Measurements from ENCODE around the gene SVOPL.
"Not testable (repeated sequence)": the region's sequence is repeated elsewhere in the genome, so short reads cannot be mapped to it uniquely, and the experiment has no call there.

The SVOPL gene, protein sequence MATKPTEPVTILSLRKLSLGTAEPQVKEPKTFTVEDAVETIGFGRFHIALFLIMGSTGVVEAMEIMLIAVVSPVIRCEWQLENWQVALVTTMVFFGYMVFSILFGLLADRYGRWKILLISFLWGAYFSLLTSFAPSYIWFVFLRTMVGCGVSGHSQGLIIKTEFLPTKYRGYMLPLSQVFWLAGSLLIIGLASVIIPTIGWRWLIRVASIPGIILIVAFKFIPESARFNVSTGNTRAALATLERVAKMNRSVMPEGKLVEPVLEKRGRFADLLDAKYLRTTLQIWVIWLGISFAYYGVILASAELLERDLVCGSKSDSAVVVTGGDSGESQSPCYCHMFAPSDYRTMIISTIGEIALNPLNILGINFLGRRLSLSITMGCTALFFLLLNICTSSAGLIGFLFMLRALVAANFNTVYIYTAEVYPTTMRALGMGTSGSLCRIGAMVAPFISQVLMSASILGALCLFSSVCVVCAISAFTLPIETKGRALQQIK

DNA sequence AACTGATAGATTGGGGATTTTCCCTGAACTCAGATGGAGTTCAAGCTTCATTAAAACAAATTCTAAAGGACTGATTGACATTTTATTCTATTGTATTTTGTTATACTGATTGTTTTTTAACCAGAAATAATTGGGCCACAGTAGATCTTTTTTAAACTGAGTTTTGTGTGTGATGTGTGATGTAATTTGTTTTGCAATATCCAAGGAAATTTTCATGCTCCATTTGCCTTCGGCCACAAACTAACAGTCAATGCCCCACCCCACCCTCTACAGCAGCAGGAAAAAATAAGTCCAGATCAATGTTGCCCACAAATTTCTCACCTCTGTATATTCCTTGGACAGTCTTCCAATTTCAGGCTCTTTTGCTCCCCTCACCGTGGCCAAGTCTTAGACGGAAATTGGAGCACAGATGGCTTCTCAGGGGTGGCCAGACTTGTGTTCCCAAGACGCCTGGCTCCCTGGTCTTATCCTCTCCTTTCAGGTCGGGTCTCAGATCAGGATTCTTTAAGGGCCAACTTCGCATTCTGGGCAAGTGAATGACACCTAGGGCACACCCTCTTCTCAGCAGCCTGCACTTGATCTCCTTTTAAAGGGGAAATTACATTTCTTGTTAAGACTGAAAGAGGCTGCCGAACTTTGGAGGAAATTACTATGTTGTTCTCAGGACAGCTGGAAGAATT lies at the start of gene SVOPL:
Gene SVOPL, minus strand, starts transcription at position 506 of the 680 bp plus-strand sequence. CDS start 22,317 bp downstream, outside the sequence.
- DNase-seq, result no peak

DNA sequence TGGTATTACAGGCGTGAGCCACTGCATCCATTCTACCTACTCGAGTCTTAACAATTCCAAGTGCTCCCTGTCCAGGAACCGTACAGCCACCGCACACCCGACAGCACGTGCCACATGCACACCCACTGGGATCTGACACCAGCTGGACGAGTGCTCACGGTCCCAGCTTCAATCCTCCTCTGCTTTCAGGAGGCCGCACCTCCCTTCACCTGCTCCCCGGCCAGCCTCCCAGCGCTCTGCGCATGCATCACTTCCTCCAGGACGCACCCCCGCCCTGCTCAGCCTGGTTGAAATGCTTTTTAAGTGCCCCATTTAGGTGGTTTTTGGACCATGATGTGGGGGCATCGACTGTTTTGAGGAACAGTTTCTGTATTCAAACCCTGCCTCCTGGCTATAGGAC lies 49.3 kb upstream of the SVOPL start:
- DNase-seq, result no peak

DNA sequence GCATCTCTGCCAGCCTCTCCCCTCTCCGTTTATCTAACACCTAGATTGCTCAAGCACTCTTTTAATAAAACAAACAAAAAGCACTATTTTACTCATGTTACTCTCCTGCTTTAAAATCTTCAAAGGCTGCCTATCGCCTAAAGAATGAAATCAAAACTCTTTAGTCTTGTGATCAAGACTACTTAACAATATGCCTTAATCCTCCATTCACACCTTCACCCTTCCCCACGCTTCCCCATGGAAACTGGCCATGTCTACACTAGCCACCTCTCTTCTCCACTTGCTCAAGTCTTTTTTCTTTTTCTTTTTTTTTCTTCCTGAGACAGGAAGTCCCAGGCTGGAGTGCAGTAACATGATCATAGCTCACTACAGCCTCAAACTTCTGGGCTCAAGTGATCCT lies 48.8 kb upstream of the SVOPL start:
- no peak for DNase-seq

DNA sequence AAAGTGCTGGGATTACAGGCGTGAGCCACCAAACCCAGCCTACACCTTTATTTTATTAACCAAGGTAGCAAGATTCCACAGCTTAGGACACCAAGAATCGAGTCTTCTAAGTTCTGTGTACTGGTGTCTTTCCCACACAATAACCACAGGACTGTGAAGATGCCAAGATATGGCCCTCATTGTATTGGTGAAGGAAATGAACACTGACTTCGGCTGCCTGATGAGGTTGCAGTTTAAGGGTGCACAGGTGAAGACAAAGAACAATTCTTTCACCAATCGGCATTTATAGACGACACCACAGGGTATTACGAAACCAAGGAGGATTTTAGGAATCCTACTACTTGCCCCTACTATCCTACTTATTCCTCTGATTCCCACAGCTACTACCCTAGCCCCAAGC lies 47.5 kb upstream of the SVOPL start:
- DNase-seq, result no peak

DNA sequence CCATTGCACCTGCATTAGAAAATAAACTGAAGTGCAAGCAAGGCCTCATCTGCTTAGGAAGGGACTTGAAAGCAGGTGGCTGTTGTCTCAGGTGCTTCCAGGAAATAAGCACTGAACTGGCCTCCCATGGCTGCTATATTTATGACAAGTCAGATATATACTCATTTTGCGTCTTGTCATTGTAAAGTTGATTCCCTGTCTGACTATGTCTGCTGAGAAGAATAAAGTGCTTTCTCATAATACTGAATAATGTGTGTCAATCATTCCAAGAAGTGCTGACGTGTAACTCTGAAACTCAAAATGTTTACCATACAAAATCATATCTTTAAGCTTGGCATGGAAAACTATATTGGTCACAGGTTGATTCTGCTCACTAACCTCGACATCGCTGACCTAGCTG lies 44.9 kb upstream of the SVOPL start:
- no peak for DNase-seq

DNA sequence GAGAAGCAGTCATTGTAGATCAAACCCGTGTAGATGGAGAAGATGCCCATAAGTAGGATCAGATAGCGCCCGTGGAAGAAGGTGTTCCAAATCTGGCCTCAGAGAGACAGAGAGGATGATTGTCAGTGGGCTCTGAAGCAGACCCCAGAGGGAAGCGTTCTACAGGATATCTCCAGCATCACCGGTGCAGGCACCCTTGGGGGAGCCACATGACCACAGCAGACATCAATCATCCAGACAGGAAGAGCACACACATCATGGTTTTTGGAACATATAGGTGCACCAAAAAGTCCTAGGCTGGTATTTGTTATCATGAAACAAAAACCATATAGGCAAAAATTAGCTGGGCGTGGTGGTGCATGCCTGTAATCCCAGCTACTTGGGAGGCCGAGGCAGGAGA lies 44.0 kb upstream of the SVOPL start:
- DNase-seq, result no peak

DNA sequence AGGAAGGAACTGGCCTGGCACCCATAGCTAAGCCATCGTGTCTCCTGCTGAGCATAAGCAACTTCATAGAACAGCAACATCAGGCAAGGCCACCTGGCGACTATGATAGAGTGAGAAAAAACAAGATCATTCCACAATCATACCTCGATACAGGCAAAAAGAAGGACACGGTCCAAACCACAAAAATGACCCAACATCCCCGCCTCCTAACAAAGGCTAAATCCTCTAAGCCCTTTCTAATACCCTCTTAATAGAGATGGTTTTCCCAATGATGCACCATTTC lies 40.2 kb upstream of the SVOPL start:
- DNase-seq, result no peak

DNA sequence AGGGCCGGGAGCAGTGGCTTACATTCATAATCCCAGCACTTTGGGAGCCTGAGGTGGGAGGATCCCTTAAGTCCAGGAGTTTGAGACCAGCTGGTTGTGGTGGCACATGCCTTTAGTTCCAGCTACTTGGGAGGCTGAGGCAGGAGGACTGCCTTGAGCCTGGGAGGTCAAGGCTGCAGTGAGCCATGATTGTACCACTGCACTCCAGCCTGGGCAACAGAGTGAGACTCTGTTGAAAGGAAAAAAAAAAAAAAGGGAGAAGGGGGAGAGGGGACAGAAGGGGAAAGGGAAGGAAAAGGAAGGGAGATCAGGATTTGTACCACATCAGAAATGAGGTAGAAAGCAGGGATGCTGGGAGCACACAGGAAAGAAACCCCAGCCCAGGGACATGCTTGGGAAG lies 38.7 kb upstream of the SVOPL start:
- no peak for DNase-seq

DNA sequence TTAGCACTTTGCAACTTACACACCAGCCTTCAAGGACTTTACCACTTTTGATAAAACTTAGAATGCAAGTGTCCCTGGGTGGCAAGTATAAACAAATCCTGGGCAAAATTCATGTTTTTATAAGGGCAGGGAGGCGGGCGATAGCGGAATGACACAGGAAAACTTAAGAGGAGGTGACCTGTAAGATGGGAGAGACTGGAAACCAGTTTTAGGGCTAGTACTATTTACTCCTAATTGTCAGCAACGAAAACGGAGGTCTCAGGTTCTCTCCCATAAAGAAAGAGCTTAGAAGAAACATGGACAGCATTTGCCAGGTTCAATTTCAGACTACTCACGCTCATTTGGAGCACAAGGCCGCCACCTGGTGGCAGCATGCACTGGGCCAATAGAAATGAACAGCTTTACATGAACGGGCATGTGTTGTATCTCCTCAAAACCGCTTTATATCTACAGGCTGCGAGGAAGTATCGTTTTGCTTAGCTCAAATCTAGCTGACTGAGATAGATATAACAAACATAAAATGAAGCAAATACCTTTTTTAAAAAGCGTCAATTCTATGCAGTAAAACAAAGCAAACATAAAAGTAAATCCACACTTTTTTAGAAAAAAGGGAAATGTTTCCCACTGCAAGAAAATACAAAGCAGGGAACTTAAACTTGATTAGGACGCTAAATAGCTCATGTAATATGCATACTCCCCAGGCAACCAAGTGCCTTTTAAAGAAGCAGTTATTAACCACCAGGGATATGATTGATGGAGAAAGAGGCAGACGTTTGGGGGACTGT lies 37.6 kb upstream of the SVOPL start:
- peak; percentile 81 for DNase-seq

DNA sequence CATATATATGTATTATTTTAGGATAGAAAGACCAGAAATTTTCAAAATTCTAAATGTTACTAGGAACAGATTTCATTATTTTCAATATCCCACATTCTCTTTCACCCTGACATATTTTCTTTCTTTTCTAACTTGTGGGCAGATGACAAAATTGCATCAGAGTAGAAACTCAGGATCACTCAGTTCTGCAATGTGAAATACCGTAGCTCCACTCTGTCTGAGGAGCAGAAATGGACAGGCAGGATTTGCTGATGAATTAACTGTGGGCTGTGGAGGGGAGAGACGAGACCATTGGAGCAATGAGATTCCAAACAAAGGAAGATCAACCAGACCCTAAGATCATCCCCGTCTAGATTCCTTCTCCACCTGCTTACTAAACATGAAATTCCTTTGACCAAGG lies 37.0 kb upstream of the SVOPL start:
- no peak for DNase-seq

DNA sequence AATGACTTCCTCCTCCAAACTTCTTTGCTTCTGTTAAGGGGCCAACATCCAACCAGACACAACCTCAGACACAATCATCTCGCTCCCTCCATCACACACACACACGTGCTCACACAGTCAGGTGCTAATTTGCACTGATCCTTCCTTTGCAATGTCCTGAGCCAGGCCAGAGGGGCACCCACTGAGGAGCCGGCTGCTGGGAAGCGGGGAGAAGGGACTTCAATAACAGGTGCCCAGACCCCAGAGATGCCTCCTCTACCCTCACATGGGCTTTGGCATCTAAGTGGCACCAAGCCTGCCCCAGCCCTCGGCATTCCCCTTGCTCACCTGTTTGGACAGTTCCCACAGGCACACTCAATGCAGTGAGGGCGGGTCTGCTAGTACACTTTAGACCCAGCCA lies 34.2 kb upstream of the SVOPL start:
- no peak for DNase-seq

DNA sequence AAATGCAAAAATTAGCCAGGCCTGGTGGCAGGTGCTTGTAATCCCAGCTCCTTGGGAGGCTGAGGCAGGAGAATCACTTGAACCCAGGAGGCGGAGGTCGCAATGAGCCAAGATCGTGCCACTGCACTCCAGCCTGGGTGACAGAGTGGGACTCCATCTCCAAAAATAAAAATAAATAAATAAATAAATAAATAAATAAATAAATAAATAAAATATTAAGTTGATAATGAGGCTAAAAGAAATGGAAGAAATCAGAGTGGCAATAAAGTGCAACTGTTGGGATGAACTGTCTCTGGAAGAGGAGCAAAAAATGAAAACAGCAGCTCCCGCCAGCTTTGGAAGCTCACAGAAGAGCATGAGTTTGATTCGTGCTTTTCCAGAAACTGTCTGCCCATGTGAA lies 30.6 kb upstream of the SVOPL start:
- not testable (repeated sequence) for DNase-seq

DNA sequence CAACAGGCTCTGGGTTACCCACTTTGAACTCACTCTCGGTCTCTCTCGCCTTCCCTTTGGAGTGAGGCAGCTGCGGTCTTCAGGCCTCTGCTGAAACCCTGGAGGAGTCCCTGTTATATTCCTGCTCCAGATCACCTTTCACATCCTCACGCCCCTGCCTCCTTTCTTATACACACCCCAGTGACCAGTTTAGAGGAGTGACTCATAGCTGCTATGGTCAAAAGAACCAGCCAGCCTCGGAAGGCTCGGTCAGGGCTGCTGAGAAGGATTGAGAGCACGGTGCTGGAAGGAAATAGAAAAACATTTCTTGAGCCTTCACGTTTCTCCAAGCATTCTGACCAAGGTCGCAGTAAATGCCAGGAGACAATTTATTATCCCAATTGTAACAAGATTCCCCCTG lies 28.3 kb upstream of the SVOPL start:
- no peak for DNase-seq

DNA sequence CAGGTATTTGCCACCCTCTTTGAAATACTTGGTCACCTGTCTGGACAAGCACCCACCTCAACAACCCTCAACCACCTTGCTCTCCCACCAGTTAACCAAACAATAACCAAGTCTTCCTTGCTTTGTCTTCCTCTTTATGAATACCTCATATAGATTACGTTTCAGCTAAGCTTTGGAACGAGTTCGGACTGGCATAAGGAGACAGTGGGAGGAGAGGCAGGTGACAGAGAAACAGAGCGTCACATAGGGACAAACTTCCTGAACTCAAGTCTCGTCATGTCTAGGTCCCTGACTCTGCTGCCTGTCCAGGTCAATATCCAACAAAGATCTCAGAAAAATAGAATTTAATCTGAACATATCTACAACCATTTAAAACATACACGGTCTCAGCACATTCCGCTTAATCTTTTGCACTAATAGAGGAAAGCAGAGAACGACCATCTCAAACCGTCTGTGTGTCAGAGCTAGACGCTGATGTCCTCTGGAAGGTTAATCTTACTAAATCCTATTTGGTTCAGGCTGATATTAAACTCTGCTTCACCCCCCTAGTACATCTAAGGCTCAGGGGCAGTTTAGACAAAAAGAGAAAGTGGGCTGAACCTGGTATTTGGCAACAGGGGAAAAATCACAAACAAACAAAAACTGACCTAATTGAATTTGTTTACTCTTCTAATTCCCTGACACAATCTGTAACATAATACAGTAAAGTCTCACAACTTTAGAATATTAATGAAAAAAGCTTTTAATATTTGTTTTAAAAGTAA lies 26.4 kb upstream of the SVOPL start:
- no peak for DNase-seq

DNA sequence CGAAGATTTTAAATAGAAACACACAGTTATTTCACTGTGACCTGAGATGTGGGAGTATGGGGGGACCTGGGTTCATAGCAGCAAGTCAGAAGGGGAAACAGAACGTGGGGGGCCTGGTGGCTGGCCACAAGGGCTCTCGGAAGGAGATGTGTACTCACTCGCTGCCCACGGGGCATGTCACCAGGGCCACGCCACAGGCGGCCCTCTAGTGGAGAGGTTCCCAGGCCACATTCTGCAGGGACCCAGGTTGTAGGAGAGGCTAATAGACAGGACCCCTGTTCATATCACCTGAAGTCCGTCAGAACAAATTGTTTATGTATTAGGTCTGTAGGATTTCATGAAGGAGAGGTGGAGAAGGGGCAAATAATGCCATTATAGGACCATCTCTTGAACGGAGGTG lies 25.1 kb upstream of the SVOPL start:
- DNase-seq, result no peak

DNA sequence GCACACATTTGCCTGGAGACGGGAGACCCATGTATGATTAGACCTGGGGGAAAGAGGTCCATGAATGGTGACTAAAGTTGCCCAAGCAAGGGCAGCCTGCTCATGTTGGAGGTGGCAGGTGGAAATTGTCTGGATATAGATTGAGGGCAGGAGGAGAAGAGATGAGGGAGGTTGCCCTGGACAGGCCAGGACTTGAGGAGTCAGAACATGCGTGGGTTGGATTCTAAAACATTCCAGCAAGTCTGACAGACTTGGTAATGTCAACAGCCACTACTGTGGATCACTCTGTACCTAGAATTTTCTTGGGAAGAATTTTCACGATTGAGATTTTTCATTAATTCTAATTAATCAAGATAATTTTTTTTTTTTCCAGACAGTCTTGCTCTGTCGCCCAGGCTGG lies 19.1 kb upstream of the SVOPL start:
- no peak for DNase-seq

DNA sequence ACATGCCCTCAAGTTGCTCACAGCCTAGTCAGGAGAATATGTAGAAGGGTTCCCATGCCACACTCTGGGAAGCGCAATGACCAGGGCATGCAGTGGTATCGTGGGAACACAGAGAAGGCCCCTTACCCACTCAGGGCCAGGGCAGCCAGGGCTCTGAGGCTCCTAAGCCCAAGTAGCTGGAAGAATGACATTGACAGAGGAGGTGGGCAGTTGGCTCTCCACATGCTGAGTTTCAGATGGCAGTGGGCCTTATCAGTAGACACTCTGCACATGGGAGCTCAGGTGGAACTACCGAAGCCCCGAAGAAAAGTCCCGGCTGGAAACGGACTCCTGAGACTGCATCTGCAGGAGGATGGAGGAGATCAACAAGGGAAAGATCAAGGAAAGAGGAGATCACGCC lies 15.7 kb upstream of the SVOPL start:
- DNase-seq, result no peak

DNA sequence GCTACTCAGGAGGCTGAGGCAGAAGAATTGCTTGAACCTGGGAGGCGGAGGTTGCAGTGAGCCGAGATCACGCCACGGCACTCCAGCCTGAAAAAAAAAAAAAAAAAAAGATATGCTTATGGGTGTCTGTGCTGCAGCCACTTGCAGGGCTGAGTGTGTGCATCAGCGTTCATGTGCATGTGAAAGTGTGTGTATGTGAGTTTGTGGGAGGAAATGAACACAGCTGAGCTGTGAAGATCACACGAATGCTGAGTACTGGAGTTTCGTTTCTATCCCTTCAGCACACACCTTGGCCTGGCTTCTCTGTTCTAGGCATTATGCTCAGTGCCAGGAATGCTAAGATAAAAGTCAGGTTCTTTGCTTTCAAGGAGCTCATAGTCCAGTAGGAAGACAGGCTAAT lies 12.0 kb upstream of the SVOPL start:
- no peak for DNase-seq

DNA sequence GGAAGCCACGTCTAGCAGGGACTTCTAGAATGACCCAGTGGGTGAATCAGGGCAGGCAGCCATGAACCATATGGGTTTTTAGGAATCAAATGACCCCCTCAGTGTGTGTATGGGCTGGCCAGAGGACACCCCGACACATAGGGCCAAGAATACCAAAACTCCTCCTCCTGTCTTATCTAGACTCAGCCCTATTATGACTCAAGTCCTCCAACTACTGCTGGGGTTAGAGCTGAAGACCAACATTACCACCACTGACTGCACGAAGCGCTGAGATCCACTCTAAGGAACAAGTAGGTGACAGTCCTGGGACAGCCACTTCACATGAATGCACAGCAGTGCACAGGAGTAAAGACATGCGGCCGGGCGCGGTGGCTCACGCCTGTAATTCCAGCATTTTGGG lies 11.5 kb upstream of the SVOPL start:
- DNase-seq, result no peak

DNA sequence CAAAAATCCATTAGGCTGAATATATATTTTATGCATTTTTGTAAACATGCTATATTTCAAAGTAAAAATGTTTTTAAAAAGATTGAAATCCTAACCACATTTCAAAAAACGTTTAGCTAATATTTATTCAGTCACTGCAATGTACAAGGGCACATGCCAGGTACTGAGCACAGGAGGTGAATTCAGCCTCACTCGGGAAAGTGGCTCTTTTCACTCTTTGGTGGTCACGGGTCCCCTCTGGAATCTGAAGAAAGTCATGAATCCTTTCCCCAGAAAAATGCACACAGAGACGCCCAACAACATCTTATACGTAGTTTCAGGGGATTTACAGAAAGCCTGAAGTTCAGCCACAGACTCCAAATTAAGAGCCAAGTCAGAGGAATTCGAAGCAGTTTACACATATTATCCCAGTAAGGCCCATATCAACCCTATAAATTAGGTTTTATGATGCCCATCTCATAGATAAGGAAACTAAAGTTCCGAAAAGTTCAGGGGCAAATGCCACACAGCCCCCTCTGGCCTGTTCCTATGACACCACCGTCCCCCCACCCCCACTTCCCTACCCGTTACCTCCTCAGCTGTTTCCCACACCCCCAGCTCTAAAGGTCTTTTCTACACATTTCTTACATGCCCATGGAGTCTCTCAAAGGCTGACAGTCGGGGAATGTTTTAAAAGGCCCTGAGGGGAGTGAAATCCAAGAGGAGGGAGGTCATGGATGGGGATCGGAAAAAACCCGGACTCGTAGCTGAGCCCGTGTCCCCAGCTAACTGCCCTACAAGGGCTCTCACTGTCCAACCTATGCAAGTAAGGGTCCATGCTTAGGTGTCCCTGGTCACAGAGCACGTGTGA lies 9.6 kb upstream of the SVOPL start:
- no peak for DNase-seq

DNA sequence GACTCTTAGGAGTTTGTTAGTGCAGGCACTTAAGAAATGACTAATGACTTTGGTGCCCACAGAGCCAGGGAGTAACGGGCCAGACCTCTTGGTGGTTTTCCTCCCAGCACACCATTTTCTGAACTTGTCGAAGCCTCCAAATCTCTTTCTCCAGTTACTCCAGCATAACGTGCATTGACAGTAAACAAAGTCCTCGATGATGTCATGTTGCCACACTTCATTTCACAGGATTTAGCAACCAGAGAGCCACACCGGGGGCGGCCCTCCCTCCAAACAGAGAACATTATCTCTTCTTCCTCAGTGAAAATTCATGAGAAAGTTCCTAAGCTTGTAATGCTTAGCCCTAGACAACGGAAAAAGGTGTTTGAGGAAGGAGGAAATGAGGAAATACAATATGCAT lies 4.0 kb upstream of the SVOPL start:
- DNase-seq, result no peak

DNA sequence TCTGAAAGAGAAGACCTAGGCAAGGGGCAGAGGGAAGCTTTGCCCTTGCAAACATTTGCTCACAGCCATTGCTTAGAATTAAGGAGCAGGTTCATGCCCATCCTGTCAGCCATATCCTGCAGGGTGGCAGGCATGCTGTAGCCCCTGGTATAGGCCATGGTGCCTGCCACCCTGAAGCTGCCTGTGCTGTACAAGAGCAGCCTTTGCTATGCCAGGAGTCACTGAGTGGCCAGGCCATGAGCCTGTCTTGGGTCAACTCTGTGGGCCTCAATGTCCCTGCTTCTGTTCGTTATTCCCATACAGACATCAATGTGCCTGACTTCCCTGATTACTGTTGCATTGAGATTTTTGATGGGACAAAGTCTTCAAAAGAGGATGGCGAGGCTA lies 368 bp upstream of the SVOPL start:
- no peak for DNase-seq
